ENCODE results near the gene ZNF644.

ZNF644 gene

DNA sequence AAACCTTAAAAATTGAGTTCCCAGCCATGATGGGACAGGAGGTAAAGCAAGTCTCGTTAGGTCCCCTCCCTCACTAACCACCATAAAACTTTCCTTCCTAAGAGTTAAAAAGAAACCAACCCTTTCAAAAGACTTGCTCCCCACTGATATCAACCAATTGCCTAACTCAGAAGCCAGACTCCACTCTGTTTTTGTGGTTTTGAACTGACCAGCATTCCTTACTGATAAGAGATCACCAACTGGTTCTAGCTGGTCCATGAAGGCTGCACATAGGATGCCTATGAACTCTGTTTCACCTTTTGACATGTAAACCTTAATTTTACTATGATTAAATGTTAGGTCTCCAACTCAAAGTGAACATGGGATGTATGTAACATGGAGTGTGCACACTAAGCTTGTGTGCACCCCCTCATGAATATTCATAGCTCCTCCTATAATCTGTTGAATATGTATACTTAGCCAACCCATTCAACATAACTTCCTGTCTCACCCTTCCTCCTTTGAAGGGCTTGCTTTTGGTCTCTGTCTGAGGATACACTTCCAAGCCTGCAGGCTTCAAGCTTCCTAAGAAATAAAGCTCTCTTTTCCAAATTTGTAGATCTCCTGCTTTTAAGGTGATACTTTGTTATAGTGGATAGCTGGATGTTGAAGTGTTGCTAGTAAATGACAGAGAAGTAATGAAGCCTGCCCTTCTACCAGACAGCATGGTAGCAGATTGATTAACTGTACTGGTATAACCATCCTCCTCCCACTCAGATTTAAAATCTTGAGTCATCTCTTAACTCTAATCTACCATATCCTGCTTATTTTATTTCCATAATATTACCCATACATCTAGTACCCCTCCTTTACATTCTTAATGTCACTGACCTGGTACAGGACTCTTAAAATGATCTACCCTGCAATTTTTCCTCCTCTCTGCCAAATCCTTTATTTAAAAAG is 95.6 kb downstream of the ZNF644 start:
- H3K9me2 ChIP-seq (ENCODE audit: low read depth, low read length): no peaks in the 10 kb centered on the region
- H3K27ac ChIP-seq (ENCODE audit: low read depth, low read length, poor library complexity, severe bottlenecking): no peak overlapping the region
- no peaks in the 10 kb centered on the region for H3K27me3 ChIP-seq (ENCODE audit: insufficient read depth, low read length)
- no peaks in the 10 kb centered on the region for H3K4me1 ChIP-seq (ENCODE audit: insufficient read depth, low read length, severe bottlenecking)
- no peaks in the 10 kb centered on the region for H3K9me3 ChIP-seq (ENCODE audit: low read length)
- peaks cover 66% of the 10 kb centered on the region for H3K79me2 ChIP-seq (ENCODE audit: insufficient read depth, low read length)
- peaks cover 15% of the 10 kb centered on the region for H3K36me3 ChIP-seq (ENCODE audit: insufficient read depth, low read length)
- no peaks in the 10 kb centered on the region for H3F3A ChIP-seq (ENCODE audit: insufficient read depth, low read length)
- no peak overlapping the region for H3K4me2 ChIP-seq (ENCODE audit: low read length)
- H3K9ac ChIP-seq (ENCODE audit: low read length): no peak overlapping the region
- no peak overlapping the region for H3K4me3 ChIP-seq (ENCODE audit: low read depth, low read length, poor library complexity, severe bottlenecking)
- no peak overlapping the region for H2AFZ ChIP-seq (ENCODE audit: low read length)
- no peaks in the 10 kb centered on the region for H4K20me1 ChIP-seq (ENCODE audit: insufficient read depth, low read length)
- no peak for TF ChIP-seq CTCF (IDR thresholded peaks at IDR 0.05; ENCODE audit: low read length)
- TF ChIP-seq EZH2 (IDR thresholded peaks at IDR 0.05; ENCODE audit: borderline replicate concordance, low read length): no peak

- no peaks in the 10 kb centered on the region for H3K4me1 ChIP-seq (ENCODE audit: insufficient read depth, low read length, severe bottlenecking)
- H2AFZ ChIP-seq (ENCODE audit: low read length): no peak overlapping the region
- no peaks in the 10 kb centered on the region for H3F3A ChIP-seq (ENCODE audit: insufficient read depth, low read length)
- no peaks in the 10 kb centered on the region for H4K20me1 ChIP-seq (ENCODE audit: insufficient read depth, low read length)
- TF ChIP-seq EZH2 (IDR thresholded peaks at IDR 0.05; ENCODE audit: borderline replicate concordance, low read length) (no peak), CTCF (IDR thresholded peaks at IDR 0.05; ENCODE audit: low read length) (no peak)
- H3K9me3 ChIP-seq (ENCODE audit: low read length): no peaks in the 10 kb centered on the region
- H3K27ac ChIP-seq (ENCODE audit: low read depth, low read length, poor library complexity, severe bottlenecking): no peak overlapping the region
- no peak overlapping the region for H3K9ac ChIP-seq (ENCODE audit: low read length)
- H3K79me2 ChIP-seq (ENCODE audit: insufficient read depth, low read length): peaks cover 67% of the 10 kb centered on the region
- H3K4me3 ChIP-seq (ENCODE audit: low read depth, low read length, poor library complexity, severe bottlenecking): no peak overlapping the region
- H3K9me2 ChIP-seq (ENCODE audit: low read depth, low read length): no peaks in the 10 kb centered on the region
- H3K36me3 ChIP-seq (ENCODE audit: insufficient read depth, low read length): peaks cover 17% of the 10 kb centered on the region
- H3K4me2 ChIP-seq (ENCODE audit: low read length): no peak overlapping the region
- H3K27me3 ChIP-seq (ENCODE audit: insufficient read depth, low read length): no peaks in the 10 kb centered on the region
These were observed 96.9 kb downstream of the ZNF644 start for GRCh38 chr1:90924982-90925381.

DNA sequence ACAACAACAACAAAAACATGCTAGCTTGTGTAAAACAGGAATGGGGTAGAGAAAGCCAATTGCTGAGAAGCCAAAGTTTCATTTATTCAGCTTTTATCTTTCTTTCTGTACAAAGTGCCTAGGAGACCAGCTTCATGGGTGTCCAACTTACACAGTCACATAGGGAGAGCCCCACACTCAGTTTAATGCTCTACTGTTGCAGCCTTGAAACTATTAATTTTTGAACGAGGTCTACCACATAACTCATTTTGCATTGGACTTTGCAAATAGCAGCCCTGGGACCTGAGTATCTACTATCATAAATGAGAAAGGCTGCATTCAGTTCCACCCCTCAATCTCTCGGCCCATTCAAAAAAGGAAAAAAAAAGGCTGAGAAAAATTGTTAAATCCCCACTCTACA is 98.8 kb downstream of the ZNF644 start:
- Histone ChIP-seq H3K9me3 (ENCODE audit: low read length) (no peaks in the 10 kb centered on the region), H3K4me1 (ENCODE audit: insufficient read depth, low read length, severe bottlenecking) (no peaks in the 10 kb centered on the region), H3K27me3 (ENCODE audit: insufficient read depth, low read length) (no peaks in the 10 kb centered on the region), H3K27ac (ENCODE audit: low read depth, low read length, poor library complexity, severe bottlenecking) (no peak overlapping the region), H3K79me2 (ENCODE audit: insufficient read depth, low read length) (peaks cover 79% of the 10 kb centered on the region), H4K20me1 (ENCODE audit: insufficient read depth, low read length) (no peaks in the 10 kb centered on the region), H3F3A (ENCODE audit: insufficient read depth, low read length) (no peaks in the 10 kb centered on the region), H3K9ac (ENCODE audit: low read length) (no peak overlapping the region), H3K4me3 (ENCODE audit: low read depth, low read length, poor library complexity, severe bottlenecking) (no peak overlapping the region), H3K36me3 (ENCODE audit: insufficient read depth, low read length) (peaks cover 21% of the 10 kb centered on the region), H3K4me2 (ENCODE audit: low read length) (no peak overlapping the region), H3K9me2 (ENCODE audit: low read depth, low read length) (no peaks in the 10 kb centered on the region), H2AFZ (ENCODE audit: low read length) (no peak overlapping the region)
- TF ChIP-seq EZH2 (IDR thresholded peaks at IDR 0.05; ENCODE audit: borderline replicate concordance, low read length) (no peak), CTCF (IDR thresholded peaks at IDR 0.05; ENCODE audit: low read length) (no peak)
